Measurements from ENCODE around the gene ENKUR.

GRCh38 chr10:24981161-24981710 is 34.7 kb downstream of the ENKUR start:
- TF ChIP-seq EZH2phosphoT487 (IDR thresholded peaks at IDR 0.05; ENCODE audit: insufficient read depth, low read depth), result no peak
- no peak for TF ChIP-seq EZH2 (IDR thresholded peaks at IDR 0.05; ENCODE audit: insufficient read depth, poor library complexity, severe bottlenecking)
